Duodenal mucosa (tissue), 2 donors: Measurements from ENCODE around the gene CTU2.

Source experiments
- H3K27ac ChIP-seq: one replicate; pipeline ENCODE4 v1.7.0; 2013; ENCODE audit warnings: low read depth, low read length
- H3K27me3 ChIP-seq, 2 donors: one replicate each; pipeline ENCODE4 v1.7.0; 2013; ENCODE audit warnings: low read length in 2 of 2, control low read depth in 1 of 2; ENCODE audit not compliant: insufficient read depth in 2 of 2, control insufficient read depth in 1 of 2
- H3K36me3 ChIP-seq, 2 donors: one replicate each; pipeline ENCODE4 v1.7.0; 2013; ENCODE audit warnings: low read length in 2 of 2, control low read depth in 1 of 2; ENCODE audit not compliant: insufficient read depth in 2 of 2, control insufficient read depth in 1 of 2
- H3K4me1 ChIP-seq, 2 donors: one replicate each; pipeline ENCODE4 v1.7.0; 2013; ENCODE audit warnings: low read length in 2 of 2, control low read depth in 1 of 2; ENCODE audit not compliant: insufficient read depth in 2 of 2, control insufficient read depth in 1 of 2
- H3K4me3 ChIP-seq, 2 donors: one replicate each; pipeline ENCODE4 v1.7.0; 2013; ENCODE audit warnings: low read length in 2 of 2, low read depth in 1 of 2
- H3K9ac ChIP-seq, 2 donors: one replicate each; pipeline ENCODE4 v1.7.0; 2013; ENCODE audit warnings: low read length in 2 of 2, low read depth in 1 of 2
- H3K9me3 ChIP-seq, 2 donors: one replicate each; pipeline ENCODE4 v1.7.0; 2013; ENCODE audit warnings: low read length in 2 of 2, control low read depth in 1 of 2; ENCODE audit not compliant: control insufficient read depth in 1 of 2

CTU2 gene

DNA sequence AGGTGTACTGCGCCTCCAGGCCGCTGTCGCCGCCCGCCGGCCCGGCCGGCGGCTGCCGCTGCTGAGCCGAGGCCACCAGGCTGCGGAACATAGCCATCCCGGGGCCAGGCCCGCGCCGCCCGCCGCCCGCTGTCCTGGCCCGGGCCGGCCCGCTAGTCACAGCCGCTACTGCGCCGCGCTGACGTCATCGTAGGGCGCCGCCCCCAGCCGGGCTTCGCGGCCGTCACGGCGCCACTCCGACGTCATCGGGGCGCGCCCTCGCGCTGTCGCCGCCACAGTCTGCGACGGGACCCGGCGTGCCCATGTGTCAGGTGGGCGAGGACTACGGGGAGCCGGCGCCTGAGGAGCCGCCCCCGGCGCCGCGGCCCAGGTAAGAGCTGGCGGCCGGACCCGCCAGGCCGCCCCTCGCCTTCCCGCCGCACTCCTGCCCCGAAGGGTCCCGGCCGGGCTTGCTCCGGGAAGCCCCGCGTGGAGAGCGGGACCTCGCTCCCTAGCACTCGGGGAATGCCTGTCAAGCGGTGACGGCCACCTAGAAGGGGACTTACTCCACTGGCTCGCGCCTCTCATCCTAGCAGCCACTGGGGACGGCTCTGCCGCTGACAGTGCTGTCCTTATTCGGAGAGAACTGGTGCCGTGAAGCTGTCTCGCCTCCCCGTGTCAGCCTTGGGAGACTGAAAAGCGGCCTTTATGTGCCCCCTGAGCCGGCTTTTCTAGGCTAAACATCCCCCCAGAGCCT, at the start of gene CTU2, which contains the start of gene RNF166:
CTU2 (plus strand) TSS at position 275 of the 736 bp plus-strand sequence; CDS start at position 303, 28 bp downstream.
RNF166 (minus strand) TSS at position 180 of the 736 bp plus-strand sequence; CDS start at position 97, 83 bp downstream.
- H3K36me3 ChIP-seq: peaks cover 0 to 5% of the 10 kb centered on the region in 2 donors
- peaks cover 16 to 43% of the 10 kb centered on the region in 2 donors for H3K4me1 ChIP-seq
- no peaks in the 10 kb centered on the region for H3K27me3 ChIP-seq
- H3K9me3 ChIP-seq: no peaks in the 10 kb centered on the region
- H3K4me3 ChIP-seq: peak within 1 kb of the TSS; percentile 94 to 95
- H3K9ac ChIP-seq: peak within 1 kb of the TSS; percentile 75 to 85
- H3K27ac ChIP-seq: peak within 1 kb of the TSS; percentile 50

GRCh38 chr16:88657371-88657770, 48.9 kb upstream of the CTU2 start:
- Histone ChIP-seq H3K27me3 (no peaks in the 10 kb centered on the region), H3K9me3 (no peaks in the 10 kb centered on the region), H3K4me3 (no peak overlapping the region), H3K4me1 (peaks cover 5 to 14% of the 10 kb centered on the region in 2 donors), H3K9ac (no peak overlapping the region), H3K36me3 (peaks cover 5 to 46% of the 10 kb centered on the region in 2 donors), H3K27ac (no peak overlapping the region)

- Histone ChIP-seq H3K27ac (no peak overlapping the region), H3K27me3 (no peaks in the 10 kb centered on the region), H3K36me3 (peaks cover 5 to 36% of the 10 kb centered on the region in 2 donors), H3K9me3 (no peaks in the 10 kb centered on the region), H3K9ac (no peak overlapping the region), H3K4me1 (peaks cover 5 to 16% of the 10 kb centered on the region in 2 donors), H3K4me3 (no peak overlapping the region)
Measured at GRCh38 chr16:88658714-88659113, 47.6 kb upstream of the CTU2 start.

- H3K9me3 ChIP-seq: no peaks in the 10 kb centered on the region
- no peak overlapping the region for H3K9ac ChIP-seq
- H3K4me3 ChIP-seq: no peak overlapping the region
- H3K36me3 ChIP-seq: peaks cover 5 to 31% of the 10 kb centered on the region in 2 donors
- H3K4me1 ChIP-seq: peaks cover 5 to 20% of the 10 kb centered on the region in 2 donors
- no peak overlapping the region for H3K27ac ChIP-seq
- H3K27me3 ChIP-seq: no peaks in the 10 kb centered on the region
Measured at GRCh38 chr16:88659160-88659559, 47.1 kb upstream of the CTU2 start.

DNA sequence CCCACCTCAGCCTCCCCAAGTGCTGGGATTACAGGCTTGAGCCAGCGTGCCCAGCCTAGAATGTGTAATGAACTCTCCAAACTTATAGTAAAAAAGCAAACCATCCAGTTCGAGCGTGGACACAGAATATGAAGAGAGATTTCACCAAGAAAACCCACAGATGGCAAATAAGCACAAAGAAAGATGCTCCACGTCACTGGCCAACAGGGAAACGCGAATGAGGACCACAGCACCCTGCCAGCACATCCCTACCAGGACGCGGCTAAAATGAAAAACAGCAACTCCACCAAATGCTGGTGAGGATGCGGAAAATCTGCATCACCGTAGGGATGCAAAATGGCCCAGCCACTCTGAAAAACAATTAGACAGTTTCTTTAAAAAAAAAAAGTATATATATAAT, 44.8 kb upstream of the CTU2 start:
- Histone ChIP-seq H3K4me3 (no peak overlapping the region), H3K27me3 (no peaks in the 10 kb centered on the region), H3K9ac (no peak overlapping the region), H3K27ac (no peak overlapping the region), H3K9me3 (no peaks in the 10 kb centered on the region), H3K36me3 (peaks cover 0 to 14% of the 10 kb centered on the region in 2 donors), H3K4me1 (peaks cover 10 to 28% of the 10 kb centered on the region in 2 donors)

GRCh38 chr16:88662222-88662842, 44.0 kb upstream of the CTU2 start:
- no peaks in the 10 kb centered on the region for H3K27me3 ChIP-seq
- H3K36me3 ChIP-seq: peaks cover 0 to 10% of the 10 kb centered on the region in 2 donors
- peak overlapping the region; percentile 85 to 91 for H3K4me3 ChIP-seq
- H3K9ac ChIP-seq: peak overlapping the region; percentile 92 to 94
- peaks cover 10 to 28% of the 10 kb centered on the region in 2 donors for H3K4me1 ChIP-seq
- no peaks in the 10 kb centered on the region for H3K9me3 ChIP-seq
- H3K27ac ChIP-seq: peak overlapping the region; percentile 83

DNA sequence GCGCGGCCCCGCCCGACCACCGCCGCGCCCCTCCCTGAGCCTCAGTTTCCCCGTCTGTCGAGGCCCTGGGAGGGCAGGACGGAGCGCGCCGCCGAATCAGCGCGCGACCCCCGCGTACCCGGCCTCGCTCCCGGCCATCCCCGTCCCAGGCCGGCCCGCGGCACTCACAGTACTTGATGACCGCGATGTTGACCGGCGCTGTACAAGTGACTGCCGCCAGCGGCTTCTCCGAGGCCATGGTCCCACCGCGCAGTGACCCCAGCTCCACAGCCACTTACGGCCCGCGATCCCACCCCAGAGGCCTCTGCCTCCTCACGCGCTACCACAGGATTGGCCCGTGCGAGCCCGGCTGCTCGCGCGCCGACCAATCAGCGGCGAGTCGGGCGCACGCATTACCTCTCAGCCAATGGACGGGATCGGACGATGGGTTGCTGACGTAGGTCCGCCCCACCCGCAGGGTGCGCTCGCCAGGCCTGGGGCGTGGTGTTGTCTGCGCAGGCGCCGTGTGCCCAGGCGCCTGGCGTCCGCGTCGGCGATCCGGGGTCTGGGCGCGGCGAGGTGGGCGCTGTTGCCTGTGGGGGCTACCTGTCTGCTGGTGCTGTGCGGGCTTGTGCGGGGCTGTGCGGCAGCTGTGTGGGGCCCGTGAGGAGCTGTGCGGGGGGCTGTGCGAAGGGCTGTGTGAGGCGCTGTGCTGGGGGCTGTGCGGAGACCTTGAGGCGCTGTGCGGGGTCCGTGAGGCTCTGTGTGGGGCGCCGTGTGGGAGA, 43.3 kb upstream of the CTU2 start, which contains the start of gene MVD:
MVD (minus strand) TSS at position 249 of the 764 bp plus-strand sequence; CDS start at position 238, 11 bp downstream.
- Histone ChIP-seq H3K4me1 (peaks cover 10 to 28% of the 10 kb centered on the region in 2 donors), H3K27me3 (no peaks in the 10 kb centered on the region), H3K4me3 (peak within 1 kb of the TSS; percentile 85 to 91), H3K9me3 (no peaks in the 10 kb centered on the region), H3K36me3 (peaks cover 0 to 5% of the 10 kb centered on the region in 2 donors), H3K9ac (peak within 1 kb of the TSS; percentile 92 to 96), H3K27ac (peak within 1 kb of the TSS; percentile 91)

DNA sequence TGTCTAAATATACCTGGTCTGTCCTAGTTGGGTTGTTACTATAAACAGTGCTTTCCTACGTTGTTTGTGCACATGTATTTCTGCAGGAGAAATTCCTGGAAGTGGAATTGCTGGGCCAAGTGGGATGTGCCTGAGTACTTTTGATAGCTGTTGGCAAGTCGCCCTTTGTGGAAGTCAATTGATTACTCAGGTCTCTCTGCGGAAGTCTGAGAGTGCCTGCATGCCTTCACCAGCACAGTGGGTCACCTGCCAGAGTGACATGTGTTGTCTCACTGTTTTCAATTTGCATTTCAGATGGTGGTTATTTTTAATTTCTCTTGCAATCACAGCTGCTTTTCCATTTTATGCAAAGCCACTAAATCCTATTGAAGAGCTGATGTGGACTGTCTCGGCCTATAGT, 41.2 kb upstream of the CTU2 start:
- Histone ChIP-seq H3K36me3 (no peaks in the 10 kb centered on the region), H3K9ac (no peak overlapping the region), H3K4me1 (peaks cover 10 to 26% of the 10 kb centered on the region in 2 donors), H3K27ac (no peak overlapping the region), H3K4me3 (no peak overlapping the region), H3K27me3 (no peaks in the 10 kb centered on the region), H3K9me3 (no peaks in the 10 kb centered on the region)

DNA sequence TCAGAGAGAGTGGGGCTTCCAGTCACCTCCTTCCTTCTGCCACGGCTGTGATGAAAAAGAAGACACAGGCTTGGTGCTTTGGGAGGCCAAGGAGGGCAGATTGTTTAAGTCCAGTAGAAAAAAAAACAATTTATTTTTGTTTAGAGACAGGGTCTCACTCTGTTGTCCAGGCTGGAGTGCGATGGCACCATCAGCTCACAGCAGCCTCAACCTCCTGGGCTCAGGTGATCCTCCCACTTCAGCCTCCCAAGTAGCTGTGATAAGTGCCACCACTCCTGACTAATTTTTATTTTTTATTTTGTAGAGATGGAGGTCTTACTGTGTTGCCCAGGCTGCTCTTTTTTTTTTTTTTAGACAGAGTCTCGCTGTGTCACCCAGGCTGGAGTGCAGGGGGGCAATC, 40.7 kb upstream of the CTU2 start:
- Histone ChIP-seq H3K36me3 (no peaks in the 10 kb centered on the region), H3K4me3 (no peak overlapping the region), H3K4me1 (peaks cover 10 to 23% of the 10 kb centered on the region in 2 donors), H3K9ac (no peak overlapping the region), H3K9me3 (no peaks in the 10 kb centered on the region), H3K27me3 (no peaks in the 10 kb centered on the region), H3K27ac (no peak overlapping the region)
